Natural killer cell treated with Interleukin-12 subunit alpha and Interleukin-12 subunit beta and Interleukin-15 and Interleukin-18, amount 100 ng/mL, for 72 hours (primary cell): ENCODE data around the gene TRAPPC3. TPM values are rescaled to one million over a fixed set of nuclear protein-coding genes. Genes with fewer than 3 reads are reported as not detected.

ENCODE experiments used
- ATAC-seq, 2 donors: fragments of 150-1000 bp; cut with Tn5 transposase in 1 of 2; sonication (Bioruptor Pico), chemical (Tn5 transposase) in 1 of 2; 2 replicates each; pipeline ENCODE4 v1.10.0; 2021
- DNase-seq: peaks from one replicate; pipeline ENCODE4 v3.0.0; 2022; ENCODE audit warnings: low spot score
- H3K27ac Mint-ChIP-seq, 2 donors: 1 replicate in 1 of 2; 2 replicates in 1 of 2; pipeline ENCODE4 v1.8.0; 2022; ENCODE audit warnings: mixed read lengths in 2 of 2, mild to moderate bottlenecking in 1 of 2, moderate library complexity in 1 of 2
- H3K27me3 Mint-ChIP-seq, 2 donors: 1 replicate in 1 of 2; 2 replicates in 1 of 2; pipeline ENCODE4 v1.8.0; 2022; ENCODE audit warnings: mixed read lengths in 2 of 2
- H3K36me3 Mint-ChIP-seq: one replicate; pipeline ENCODE4 v1.8.0; 2022; ENCODE audit warnings: mixed read lengths
- H3K4me1 Mint-ChIP-seq, 2 donors: 1 replicate in 1 of 2; 2 replicates in 1 of 2; pipeline ENCODE4 v1.8.0; 2022; ENCODE audit warnings: low read depth in 2 of 2, mixed read lengths in 2 of 2, mild to moderate bottlenecking in 1 of 2
- H3K4me3 Mint-ChIP-seq: one replicate; pipeline ENCODE4 v1.8.0; 2022; ENCODE audit warnings: mixed read lengths
- H3K9me3 Mint-ChIP-seq: 2 replicates; pipeline ENCODE4 v1.8.0; 2022; ENCODE audit warnings: mixed read lengths
- total RNA-seq, 2 donors: library from RNA; stranded (reverse); gene quantifications; one replicate each; pipeline ENCODE4 v1.2.3, GENCODE V29; 2022

TRAPPC3 gene
- total RNA-seq, 2 donors from 2014 or later = 58.4 to 69.2 TPM

DNA sequence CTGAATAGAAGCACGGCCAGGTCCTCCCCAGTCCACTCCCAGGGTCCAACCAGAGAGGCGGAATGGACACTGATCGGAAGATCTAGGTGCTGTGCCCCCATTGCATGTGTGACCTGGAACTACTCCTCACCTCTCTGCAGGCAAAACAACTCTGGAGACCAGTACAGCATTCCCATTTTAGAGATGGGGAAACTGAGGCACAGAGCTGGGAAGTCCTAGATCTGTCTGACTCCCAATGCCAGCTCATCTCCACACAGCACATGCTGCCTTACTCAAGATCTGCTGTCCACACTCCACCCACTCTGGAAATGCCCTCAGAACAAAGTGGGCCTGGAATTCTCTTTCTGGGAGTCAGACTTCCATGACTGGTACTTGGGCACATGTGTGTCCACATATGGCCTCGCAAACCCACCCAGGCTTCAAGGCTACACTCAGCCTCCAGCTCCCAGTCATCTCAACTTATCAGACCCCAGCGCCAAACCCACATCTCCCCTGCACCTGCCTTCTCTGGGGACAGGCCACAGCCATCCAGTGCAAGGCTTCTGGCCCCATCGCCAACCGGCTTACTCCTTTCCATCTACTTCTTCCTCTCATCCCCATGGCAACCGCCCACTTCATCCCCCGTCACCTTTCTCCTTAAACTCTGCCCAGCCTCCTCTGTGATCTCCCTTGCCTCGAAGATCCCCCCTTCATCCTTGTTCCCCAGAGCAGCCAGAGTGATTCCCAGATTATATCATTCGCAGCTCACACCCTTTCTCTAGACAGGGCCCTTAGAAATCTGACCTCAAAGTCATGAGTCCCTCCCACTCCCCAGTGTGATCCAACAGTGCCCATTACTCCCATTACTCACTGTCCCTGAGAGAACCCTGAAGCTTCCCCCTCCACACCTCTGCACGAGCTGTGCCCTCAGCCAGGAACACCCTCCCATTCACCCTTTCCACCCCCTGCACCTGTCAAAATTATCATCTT, 26.9 kb downstream of the TRAPPC3 start:
- Mint-ChIP-seq H3K4me3 (no peak overlapping the region), H3K4me1 (peaks cover 23 to 25% of the 10 kb centered on the region in 2 donors), H3K27me3 (peaks cover 23 to 36% of the 10 kb centered on the region in 2 donors), H3K36me3 (no peaks in the 10 kb centered on the region), H3K27ac (no peak overlapping the region), H3K9me3 (no peaks in the 10 kb centered on the region)
- DNase-seq (no peak), ATAC-seq (no peak)

DNA sequence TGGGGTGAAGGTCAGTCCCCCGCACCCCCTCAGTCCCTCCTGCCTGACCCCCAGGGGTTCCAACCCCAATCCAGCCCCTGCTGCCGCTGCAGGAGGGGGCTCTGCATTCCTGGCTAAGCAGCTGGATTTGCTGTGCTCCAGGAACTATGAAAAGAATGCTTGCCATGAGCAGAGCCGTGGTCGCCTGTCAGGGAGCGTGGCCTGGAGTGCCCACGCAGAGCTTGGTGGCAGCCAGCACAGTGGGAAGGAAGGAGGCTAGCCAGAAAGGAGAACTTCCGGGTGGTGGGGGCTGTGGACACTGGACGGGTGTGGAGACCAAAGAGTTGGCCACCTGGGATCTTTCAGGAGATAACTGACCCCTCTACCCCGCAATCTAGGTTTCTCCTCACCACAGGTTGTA, 29.8 kb downstream of the TRAPPC3 start:
- Mint-ChIP-seq H3K4me3 (no peak overlapping the region), H3K9me3 (no peaks in the 10 kb centered on the region), H3K36me3 (no peaks in the 10 kb centered on the region), H3K4me1 (peaks cover 7 to 9% of the 10 kb centered on the region in 2 donors), H3K27ac (no peak overlapping the region), H3K27me3 (peaks cover 11 to 20% of the 10 kb centered on the region in 2 donors)
- DNase-seq (no peak), ATAC-seq (no peak)

DNA sequence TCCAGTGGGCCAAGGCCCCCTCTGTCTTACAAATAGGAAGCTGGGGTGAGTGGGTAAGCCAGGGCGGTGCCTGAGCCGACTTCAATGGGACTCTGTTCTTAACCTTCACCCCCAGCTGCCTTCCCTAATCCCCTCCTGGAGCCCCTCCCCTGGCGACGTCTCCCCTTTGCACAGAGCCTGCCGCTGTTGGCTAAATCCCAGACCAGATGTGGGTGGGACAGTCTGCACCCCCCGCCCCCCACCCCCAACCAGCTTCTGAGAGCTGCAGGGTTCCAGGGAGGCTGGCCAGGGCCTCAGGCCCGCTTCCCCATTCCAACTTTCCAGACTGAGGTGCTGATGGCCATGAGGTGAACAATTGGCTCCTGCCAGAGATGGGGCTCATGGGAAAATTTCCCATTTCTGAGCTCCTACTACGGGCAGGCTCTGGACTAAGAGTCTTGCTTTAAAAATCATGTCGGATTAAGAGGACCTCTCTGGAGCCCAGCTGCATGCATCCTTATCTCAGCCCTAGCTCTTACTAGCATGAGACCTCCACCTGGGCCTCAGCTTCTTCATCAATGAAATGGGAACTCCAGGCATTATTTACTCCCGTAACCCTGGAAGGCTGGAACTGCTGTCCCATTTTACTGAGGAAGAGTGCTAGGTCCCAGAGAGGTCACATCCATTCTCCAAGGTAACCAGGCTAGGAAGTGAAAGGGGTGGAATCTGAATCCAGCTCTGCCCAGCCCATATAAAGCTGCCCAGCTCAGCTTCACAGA, 30.7 kb downstream of the TRAPPC3 start:
- ATAC-seq (no peak), DNase-seq (no peak)
- Mint-ChIP-seq H3K9me3 (no peaks in the 10 kb centered on the region), H3K27me3 (peaks cover 11 to 15% of the 10 kb centered on the region in 2 donors), H3K4me3 (no peak overlapping the region), H3K36me3 (no peaks in the 10 kb centered on the region), H3K4me1 (peaks cover 4 to 8% of the 10 kb centered on the region in 2 donors), H3K27ac (no peak overlapping the region)

DNA sequence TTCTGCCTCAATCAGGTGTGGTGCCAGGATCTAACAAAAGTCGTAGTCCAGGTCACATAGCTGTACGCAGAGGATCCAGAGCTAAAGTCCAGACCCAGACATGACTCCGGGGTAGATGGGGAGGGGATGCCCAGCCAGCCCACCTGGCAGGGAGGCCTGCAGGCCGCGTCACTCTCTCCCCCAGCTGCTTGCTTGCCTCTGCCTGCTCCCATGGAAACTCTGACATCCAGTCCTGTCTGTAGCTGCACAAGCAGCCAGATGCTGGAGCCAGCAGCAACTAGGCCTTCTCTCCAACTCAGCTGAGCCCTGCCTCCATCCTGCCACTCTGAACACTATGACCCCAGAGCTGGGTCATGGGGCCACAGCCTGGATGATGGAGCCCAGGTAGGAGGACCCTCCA, 32.4 kb downstream of the TRAPPC3 start:
- DNase-seq (no peak), ATAC-seq (no peak)
- H3K36me3 Mint-ChIP-seq = no peaks in the 10 kb centered on the region
- no peaks in the 10 kb centered on the region for H3K4me1 Mint-ChIP-seq
- H3K4me3 Mint-ChIP-seq = no peak overlapping the region
- H3K27me3 Mint-ChIP-seq = no peaks in the 10 kb centered on the region
- no peak overlapping the region for H3K27ac Mint-ChIP-seq
- no peaks in the 10 kb centered on the region for H3K9me3 Mint-ChIP-seq

DNA sequence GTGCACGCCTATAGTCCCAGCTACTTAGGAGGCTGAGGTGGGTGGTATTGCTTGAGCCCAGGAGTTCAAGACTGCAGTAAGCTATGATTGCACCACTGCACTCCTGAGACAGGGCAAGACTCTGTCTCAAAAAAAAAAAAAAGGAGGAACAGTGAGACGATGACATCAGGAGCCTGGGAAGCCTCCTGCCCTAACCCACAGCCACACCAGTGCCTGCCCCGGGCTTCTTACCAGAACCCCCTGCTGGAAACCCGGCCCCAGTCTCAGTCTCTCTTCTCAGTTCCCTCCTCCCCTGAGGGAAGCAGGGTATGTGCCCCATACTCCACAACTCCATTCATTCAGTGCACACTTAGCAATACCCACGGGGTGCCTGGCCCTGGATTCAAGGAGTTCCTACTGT, 33.4 kb downstream of the TRAPPC3 start:
- H3K4me3 Mint-ChIP-seq = no peak overlapping the region
- H3K27ac Mint-ChIP-seq = no peak overlapping the region
- no peaks in the 10 kb centered on the region for H3K27me3 Mint-ChIP-seq
- no peaks in the 10 kb centered on the region for H3K9me3 Mint-ChIP-seq
- H3K36me3 Mint-ChIP-seq = no peaks in the 10 kb centered on the region
- peaks cover 4% of the 10 kb centered on the region in 2 donors for H3K4me1 Mint-ChIP-seq
- DNase-seq (no peak), ATAC-seq (no peak)

DNA sequence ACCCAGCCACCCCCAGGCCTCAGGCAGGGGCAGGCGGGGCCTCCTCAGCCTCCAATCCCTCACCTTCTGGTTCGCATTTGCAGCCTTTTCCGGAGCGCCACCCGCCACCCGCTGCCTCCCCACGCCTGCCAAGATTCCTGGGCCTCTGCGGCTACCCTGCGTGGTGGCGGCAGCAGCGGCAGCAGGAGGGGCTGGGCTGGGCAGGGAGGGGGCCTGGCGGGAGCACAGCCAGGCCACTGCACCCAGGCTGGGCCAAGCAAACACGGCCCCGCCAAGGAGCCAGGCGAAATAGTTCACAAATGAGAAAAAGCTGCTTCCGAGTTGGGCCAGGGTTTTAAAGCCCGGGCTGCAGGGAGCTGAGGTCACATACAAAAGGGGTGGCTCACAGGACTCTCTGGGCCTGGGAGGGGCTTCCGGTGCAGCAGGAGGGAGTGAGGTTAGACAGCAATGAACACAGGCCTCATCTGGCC, 34.1 kb downstream of the TRAPPC3 start:
- H3K27me3 Mint-ChIP-seq = no peaks in the 10 kb centered on the region
- no peaks in the 10 kb centered on the region for H3K9me3 Mint-ChIP-seq
- H3K4me3 Mint-ChIP-seq = no peak overlapping the region
- ATAC-seq (no peak), DNase-seq (no peak)
- H3K36me3 Mint-ChIP-seq = no peaks in the 10 kb centered on the region
- no peak overlapping the region for H3K27ac Mint-ChIP-seq
- peaks cover 4% of the 10 kb centered on the region in 2 donors for H3K4me1 Mint-ChIP-seq

DNA sequence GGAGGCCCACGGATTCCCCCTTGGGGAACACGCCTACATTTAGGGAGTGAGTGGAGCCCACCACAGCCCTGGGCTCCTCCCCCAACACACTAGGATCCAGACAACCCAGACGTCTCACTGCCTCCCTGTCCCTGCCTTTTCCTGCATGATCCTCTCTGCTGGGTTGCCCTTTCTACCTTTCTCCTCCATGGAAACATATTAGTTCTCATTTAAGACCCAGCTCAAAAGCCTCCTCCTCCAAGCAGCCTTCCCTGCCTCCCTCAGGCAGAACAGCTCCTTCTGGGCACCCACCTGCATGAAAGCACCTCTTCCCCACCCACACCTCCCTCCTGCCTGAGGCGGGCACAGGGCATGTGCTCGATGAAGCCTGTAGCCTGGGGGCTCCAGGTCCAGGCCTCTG, 34.9 kb downstream of the TRAPPC3 start:
- Mint-ChIP-seq H3K4me1 (peaks cover 4 to 5% of the 10 kb centered on the region in 2 donors), H3K27ac (no peak overlapping the region), H3K27me3 (no peaks in the 10 kb centered on the region), H3K4me3 (no peak overlapping the region), H3K9me3 (no peaks in the 10 kb centered on the region), H3K36me3 (no peaks in the 10 kb centered on the region)
- ATAC-seq (no peak), DNase-seq (no peak)

DNA sequence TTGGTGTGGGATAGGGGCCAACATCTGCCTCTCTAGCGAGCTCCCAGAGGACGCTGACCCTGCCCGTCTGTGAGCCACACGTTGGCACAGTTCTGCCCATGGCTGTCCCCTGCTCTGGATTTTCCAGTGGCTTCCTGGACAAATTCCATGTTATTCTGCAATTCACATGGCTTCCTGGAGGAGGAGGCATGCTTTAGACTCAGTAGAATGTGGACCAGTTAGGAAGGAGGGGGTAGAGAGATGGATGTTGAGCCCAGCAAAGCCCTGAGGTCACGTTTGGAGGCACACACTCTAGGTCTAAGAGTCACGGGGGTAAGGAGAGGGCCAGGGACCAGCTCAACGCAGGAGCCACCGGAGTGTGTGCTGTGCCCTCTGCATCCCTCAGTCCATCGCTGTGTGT, 36.5 kb downstream of the TRAPPC3 start:
- Mint-ChIP-seq H3K4me3 (no peak overlapping the region), H3K4me1 (peaks cover 7 to 9% of the 10 kb centered on the region in 2 donors), H3K27ac (no peak overlapping the region), H3K27me3 (no peaks in the 10 kb centered on the region), H3K9me3 (no peaks in the 10 kb centered on the region), H3K36me3 (no peaks in the 10 kb centered on the region)
- ATAC-seq (no peak), DNase-seq (no peak)

DNA sequence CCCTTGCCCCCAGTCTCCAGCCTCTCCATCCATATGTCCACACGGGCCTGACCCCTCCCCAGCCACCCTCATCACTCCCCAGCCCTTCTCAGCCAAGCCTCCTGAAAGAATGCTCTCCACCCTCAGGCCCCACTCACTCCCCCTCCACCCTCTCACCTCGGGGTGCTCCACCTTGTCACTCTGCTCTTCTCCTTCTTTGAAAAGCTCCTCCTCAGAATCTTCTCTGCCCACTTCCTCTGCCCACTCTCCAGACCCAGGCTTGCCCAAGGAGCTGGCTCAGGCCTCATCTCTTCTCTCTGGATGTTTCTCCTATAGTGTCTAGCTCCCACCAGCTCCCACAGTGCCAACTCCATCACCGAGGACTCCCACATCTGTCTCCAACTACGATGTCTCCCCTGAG, 38.1 kb downstream of the TRAPPC3 start:
- DNase-seq (no peak), ATAC-seq (no peak)
- Mint-ChIP-seq H3K9me3 (no peaks in the 10 kb centered on the region), H3K27ac (no peak overlapping the region), H3K36me3 (no peaks in the 10 kb centered on the region), H3K4me3 (no peak overlapping the region), H3K4me1 (peaks cover 7 to 9% of the 10 kb centered on the region in 2 donors), H3K27me3 (no peaks in the 10 kb centered on the region)

DNA sequence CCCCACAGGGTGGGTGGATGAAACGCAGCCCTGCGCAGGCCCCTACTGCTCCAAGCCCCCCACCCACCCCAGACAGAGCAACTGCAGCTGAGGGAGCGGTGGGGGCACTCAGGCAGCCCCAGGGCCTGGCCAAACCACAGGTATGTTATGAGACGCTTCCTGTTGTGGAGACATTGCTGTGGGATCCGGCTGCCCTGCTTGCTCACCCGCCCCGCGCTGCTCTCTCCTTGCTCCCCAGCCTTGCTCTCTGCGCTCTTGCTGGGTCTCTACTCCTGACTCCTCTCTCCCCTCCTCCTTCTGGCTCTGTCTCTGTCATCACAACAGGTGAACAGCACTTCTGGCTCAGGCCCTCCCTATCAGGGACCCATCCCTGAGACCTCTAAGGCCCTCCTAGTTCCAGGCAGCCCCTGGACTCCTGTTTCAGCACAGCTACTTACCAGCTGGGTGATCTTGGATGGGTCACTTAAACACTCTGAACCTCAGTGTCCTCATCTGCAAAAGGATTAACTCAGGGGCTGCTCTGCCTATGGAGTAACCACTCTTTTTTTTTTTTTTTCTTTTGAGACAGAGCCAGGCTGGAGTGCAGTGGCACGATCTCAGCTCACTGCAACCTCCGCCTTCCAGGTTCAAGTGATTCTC, 40.1 kb downstream of the TRAPPC3 start:
- H3K4me1 Mint-ChIP-seq = peaks cover 7 to 9% of the 10 kb centered on the region in 2 donors
- no peaks in the 10 kb centered on the region for H3K9me3 Mint-ChIP-seq
- no peaks in the 10 kb centered on the region for H3K27me3 Mint-ChIP-seq
- H3K36me3 Mint-ChIP-seq = no peaks in the 10 kb centered on the region
- H3K4me3 Mint-ChIP-seq = no peak overlapping the region
- no peak for DNase-seq
- H3K27ac Mint-ChIP-seq = peak overlapping the region in 1 of 2 donors; percentile 35
- peak; percentile 51 to 71 for ATAC-seq

DNA sequence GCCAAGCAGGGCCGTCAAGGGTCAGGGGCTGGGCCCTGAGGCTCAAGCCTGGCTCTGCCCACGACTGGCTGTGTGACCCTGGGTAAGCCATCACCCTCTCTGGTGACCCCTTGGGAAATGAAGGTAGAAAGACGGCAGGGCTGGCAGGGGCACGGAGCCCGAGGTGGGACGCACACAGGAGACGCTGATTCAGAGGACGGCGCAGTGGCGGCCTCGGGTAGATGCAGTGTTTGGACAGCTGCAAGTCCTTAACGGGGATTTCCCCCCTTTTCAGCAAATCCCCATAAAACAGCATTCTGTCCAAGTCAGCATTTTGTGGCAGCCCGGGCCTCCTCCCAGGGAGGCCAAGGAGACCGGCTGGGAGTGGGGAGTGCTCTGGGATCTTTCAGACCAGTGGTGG, 41.0 kb downstream of the TRAPPC3 start:
- peaks cover 7 to 9% of the 10 kb centered on the region in 2 donors for H3K4me1 Mint-ChIP-seq
- H3K27me3 Mint-ChIP-seq = no peaks in the 10 kb centered on the region
- ATAC-seq (no peak), DNase-seq (no peak)
- no peaks in the 10 kb centered on the region for H3K36me3 Mint-ChIP-seq
- H3K9me3 Mint-ChIP-seq = no peaks in the 10 kb centered on the region
- H3K4me3 Mint-ChIP-seq = no peak overlapping the region
- H3K27ac Mint-ChIP-seq = no peak overlapping the region

DNA sequence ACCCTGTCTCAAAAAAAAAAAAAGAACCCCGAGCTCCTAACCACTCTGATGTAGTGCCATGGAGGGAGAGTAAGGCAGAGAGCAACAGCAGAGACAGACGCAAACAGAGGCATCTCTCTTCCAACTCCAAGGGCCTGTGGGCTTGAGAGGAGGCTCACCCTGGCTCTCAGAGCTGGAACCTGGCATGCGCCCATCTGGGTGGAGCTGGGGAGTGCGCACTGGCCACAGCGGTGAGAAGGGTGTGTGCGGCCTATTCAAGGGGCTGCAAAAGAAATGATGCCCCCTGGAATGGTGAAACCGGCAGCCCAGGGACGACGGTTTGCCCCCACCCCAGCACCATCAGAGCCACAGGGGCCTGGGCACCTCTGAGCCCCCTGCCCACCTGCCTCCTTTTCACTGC, 41.9 kb downstream of the TRAPPC3 start:
- ATAC-seq = no peak
- H3K27me3 Mint-ChIP-seq = no peaks in the 10 kb centered on the region
- H3K9me3 Mint-ChIP-seq = no peaks in the 10 kb centered on the region
- no peaks in the 10 kb centered on the region for H3K36me3 Mint-ChIP-seq
- H3K4me3 Mint-ChIP-seq = no peak overlapping the region
- no peak overlapping the region for H3K27ac Mint-ChIP-seq
- H3K4me1 Mint-ChIP-seq = peaks cover 7 to 9% of the 10 kb centered on the region in 2 donors
- no peak for DNase-seq

DNA sequence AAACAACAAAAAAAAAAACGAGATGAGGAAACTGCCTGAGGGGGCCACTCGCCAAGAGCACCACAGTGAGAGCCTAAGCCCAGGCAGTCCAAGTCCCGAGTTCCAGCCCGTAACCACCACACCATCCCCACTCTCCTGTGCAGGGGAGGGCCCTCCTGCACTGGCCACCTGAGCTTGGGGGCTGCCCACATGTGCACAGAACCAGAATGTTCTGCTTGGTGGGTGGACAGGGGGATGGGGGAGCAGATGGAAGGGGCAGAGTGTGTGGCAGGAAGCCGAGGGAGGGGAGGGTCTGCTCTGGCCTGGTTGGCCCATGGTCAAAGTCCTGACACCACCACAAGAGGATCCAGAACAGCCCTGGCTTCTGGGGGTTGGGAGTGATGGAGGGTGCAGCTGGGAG, 43.0 kb downstream of the TRAPPC3 start:
- H3K4me3 Mint-ChIP-seq = no peak overlapping the region
- peaks cover 5 to 7% of the 10 kb centered on the region in 2 donors for H3K4me1 Mint-ChIP-seq
- no peaks in the 10 kb centered on the region for H3K36me3 Mint-ChIP-seq
- ATAC-seq (no peak), DNase-seq (no peak)
- no peak overlapping the region for H3K27ac Mint-ChIP-seq
- H3K9me3 Mint-ChIP-seq = no peaks in the 10 kb centered on the region
- H3K27me3 Mint-ChIP-seq = no peaks in the 10 kb centered on the region
